HUDEP-2 (cell line): ENCODE measurements around the gene MALSU1.
"Not testable (repeated sequence)": the region's sequence is repeated elsewhere in the genome, so short reads cannot be mapped to it uniquely, and the experiment has no call there.

ENCODE experiments used
- DNase-seq, 76 experiments: peaks; one replicate each; lab custom pipeline; 2025; ENCODE audit not compliant: unreplicated experiment in 76 of 76; lab: John Stamatoyannopoulos, UW

The MALSU1 gene

GRCh38 chr7:23285657-23286646 is 13.2 kb upstream of the MALSU1 start:
- DNase-seq, result no peak

DNA sequence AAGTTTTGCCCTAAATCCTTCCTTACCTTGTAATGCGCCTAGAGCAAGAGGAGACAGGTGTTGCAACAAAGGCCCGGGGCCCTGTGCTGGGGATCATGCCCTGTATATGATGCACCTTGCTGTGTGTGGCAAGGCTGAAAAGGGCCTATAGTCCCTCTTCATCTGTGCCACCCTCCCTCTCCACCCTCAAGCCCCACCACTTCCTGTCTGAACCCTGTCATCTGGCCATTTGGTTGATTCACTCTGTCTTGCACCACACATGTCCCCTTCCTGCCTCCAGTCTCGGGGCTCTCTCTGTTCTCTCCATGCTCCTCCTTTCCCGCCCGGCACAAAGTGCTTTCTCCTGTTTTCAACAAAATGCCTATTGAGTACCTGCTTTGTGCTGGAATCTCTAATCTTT is 11.5 kb upstream of the MALSU1 start:
- no peak for DNase-seq

- DNase-seq, result no peak
These were observed 8.1 kb upstream of the MALSU1 start for GRCh38 chr7:23290993-23291392.

- no peak for DNase-seq
These were observed 7.1 kb upstream of the MALSU1 start for GRCh38 chr7:23291957-23292560.

GRCh38 chr7:23292623-23293022 is 6.5 kb upstream of the MALSU1 start:
- no peak for DNase-seq

DNA sequence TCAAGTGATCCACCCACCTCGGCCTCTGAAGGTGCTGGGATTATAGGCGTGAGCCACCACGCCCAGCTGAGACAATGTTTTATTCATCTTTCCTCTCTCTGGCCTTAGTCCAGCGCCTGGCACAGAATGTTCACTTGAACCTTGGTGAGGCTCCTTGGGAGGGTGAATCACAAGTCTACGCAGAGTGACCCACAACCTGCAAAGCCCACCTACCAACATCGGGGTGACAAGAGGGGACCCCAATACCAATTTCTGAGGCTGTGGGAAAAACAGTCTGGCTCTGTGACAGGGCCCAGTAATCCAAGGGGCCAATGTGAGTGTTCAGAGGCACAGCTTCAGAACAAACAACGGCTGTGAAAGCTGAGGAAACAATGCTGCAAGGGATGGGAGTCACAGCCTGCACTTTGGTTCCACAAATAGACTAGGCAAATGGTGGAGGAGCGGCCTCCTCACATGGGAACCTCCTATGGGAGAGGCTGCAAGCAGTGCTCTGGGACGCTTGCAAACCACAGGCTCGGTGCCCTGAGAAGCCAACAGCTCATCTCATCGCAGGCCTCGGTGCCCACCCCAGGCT is 5.6 kb upstream of the MALSU1 start:
- DNase-seq, result no peak

DNA sequence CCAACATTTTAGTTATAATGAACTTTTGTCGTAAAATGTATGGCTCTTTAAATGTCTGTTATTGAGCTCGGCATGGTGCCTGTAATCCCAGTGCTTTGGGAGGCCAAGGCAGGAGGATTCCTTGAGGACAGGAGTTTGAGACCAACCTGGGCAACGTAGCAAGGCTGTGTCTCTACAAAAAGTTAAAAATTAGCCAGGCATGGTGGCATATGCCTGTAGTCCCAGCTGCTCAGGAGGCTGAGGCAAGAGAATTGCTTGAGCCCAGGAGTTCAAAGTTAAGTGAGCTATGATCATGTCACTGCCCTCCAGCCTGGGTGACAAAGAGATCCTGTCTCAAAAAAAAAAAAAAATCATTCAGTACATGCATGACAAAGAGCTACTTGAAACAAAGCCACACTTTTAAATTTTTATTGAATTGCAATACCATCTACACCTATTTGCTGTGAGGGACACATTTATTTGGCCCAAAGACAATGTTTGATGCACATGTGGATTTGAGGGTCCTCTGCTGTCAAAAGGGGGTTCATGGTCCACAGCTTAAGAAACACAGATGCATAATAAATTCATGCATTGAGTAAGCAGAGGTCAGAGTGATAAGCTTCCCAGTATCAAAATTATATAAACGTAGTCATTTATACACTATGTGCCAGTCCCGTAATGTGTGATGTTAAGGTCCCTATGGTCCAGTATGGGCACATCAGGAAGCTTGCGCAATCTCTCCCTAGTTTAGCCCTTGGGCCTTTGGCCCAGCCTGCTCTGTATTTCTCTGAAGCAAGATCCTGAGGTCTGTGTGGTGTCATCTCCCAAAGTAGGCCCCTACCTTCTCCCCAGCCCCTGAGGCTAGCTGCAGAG is 4.4 kb upstream of the MALSU1 start:
- no peak for DNase-seq

GRCh38 chr7:23295401-23295697 is 3.8 kb upstream of the MALSU1 start:
- no peak for DNase-seq

DNA sequence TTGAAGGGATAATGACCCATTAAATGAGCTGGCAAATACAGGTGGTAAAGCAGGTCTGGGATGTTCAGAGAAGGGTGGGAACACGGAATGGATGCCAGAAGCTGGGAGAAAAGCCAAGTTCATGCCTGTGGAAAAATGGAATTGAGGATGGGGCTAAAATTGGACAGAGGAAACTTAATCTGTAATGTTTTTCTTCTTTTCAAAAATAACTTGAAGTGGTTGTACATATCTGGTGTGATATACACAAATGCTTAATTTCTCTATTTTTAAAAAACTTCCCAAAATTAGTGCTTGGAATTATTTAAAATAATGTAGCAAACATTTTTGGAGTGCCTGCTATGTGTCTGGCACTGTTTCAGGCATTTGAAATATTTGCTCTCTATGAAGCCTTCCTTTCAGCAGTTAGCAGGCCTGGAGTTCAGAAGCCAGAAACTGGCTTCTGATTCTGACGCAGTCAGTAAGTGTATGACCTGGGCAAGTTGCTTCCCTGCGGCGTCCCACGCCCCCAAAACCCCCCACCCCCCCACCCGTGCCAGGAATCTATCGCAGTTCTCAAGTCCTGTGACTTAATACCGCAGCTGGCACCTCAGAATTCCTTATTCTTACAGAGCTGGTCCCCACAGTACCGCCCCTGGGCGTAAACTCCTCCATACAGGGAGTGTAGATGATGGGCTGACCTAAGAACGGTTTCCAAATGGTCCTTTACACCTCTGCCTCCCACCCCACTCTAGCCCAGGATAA is 828 bp upstream of the MALSU1 start:
- DNase-seq, result peak in 1 of 76 experiments; percentile 14

DNA sequence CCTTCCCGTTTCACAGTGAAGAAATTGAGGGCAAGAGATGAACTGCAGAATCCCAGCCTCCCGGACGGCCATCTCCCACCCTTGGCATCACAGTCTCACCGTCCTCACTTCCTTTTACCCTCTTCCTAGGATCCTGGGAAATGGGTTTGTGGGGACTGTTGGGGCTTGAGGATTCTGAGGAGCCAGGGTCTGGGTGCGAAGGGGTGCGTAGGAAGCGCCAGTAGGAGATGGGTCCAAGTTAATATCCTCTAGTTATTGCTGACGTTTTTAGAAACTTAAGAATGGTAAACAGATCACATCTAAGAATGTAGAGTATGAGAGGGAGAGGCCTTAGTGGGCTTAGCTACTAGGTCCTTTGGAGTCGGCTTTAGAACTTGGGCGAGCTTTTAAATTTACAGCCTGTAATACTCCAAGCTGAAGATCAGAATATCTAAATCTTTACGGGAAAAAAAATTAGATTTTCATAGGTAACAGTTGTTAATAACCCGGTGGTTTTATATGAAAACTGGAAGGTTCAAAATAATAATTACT is 696 bp downstream of the MALSU1 start:
- peak in 4 of 76 experiments; percentile 9 to 36 (median 24) for DNase-seq

GRCh38 chr7:23306936-23307521 is 7.9 kb downstream of the MALSU1 start:
- no peak for DNase-seq

GRCh38 chr7:23308754-23309153 is 9.6 kb downstream of the MALSU1 start:
- DNase-seq, result no peak

DNA sequence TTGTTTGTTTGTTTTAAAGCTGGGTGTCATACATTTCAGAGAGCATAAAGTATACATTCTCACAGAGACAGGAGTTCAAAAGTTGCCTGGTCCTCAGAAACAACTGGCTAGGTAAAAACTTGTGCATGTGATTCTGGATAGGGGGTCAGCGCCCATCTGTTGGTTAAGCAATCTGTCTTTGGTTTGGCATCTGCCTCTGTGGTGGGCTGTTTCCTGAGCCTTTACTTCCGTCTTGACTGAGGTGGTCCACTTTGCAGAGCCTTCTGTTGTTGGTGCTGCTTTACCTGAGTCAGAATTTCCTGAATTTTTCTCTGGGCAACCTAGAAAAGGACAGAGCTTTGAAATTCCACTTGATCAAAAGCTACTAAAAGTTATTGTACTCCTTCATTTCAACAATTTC is 13.0 kb downstream of the MALSU1 start:
- not testable (repeated sequence) for DNase-seq

GRCh38 chr7:23315366-23315765 is 16.2 kb downstream of the MALSU1 start:
- no peak for DNase-seq

DNA sequence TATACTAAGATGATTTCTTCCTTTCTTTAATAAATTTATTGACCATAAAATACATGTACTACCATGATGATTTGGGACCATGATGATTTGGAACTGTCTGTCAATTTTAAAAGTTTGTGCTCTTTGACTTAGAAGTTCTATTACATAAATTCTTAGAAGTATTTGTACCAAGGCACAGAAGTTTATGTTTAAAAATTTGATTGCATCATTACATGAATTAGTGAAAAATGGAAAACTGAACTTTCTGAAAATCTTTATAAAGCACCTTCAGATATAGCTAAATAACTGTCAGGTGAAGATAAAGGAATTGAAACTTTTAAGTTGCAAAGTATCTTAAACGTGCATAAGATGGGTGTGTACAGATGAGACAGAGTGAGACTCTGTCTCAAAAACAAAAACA is 32.0 kb downstream of the MALSU1 start:
- DNase-seq, result no peak

- DNase-seq, result no peak
These were observed 33.1 kb downstream of the MALSU1 start for GRCh38 chr7:23332193-23332592.

DNA sequence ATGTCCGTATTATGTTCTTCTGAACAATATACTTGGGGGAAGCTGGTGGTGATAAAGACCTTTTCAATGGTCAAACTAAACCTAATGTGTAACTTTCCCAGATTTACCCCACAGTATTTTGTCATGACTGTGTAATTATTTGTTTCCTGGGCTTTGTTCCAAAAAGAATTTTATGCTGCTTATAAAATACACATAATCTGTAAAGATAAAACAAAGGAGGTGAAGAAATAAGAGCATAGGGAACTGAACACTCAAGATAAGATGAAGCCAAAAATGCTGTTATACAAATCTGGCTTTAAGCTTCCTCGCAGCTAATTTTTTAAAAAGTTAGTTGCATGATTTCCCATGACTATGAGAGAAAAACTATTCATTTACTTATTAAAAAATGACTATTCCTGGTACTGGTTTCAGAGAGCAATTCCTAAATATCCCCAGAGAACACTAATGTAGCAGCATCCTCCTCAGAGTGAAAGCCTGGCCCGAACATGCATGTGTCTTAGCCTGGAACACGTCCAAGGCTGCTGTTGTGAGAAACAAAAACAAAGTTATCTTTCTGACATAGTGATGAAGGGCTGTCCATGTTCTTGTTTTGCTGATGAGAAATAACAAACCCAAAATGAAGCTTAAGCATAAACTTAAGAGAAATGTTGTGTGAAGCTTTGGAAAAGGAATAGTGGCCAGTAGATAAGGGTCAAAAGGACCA is 33.9 kb downstream of the MALSU1 start:
- DNase-seq, result peak in 3 of 76 experiments; percentile 3 to 23 (median 11)

GRCh38 chr7:23333671-23334246 is 34.6 kb downstream of the MALSU1 start:
- peak in 1 of 76 experiments; percentile 4 for DNase-seq
